GM20431 (cell line): ENCODE results near the gene DMRT2.

Experiments
- in situ Hi-C: fragments of 300-500 bp; cut with MseI, MboI; formaldehyde crosslinking; loops from one replicate; pipeline ENCODE4 v1.15.0; 2020; ENCODE audit warnings: low sequenced_read_pairs; ENCODE audit not compliant: unreplicated experiment

The DMRT2 gene

DNA sequence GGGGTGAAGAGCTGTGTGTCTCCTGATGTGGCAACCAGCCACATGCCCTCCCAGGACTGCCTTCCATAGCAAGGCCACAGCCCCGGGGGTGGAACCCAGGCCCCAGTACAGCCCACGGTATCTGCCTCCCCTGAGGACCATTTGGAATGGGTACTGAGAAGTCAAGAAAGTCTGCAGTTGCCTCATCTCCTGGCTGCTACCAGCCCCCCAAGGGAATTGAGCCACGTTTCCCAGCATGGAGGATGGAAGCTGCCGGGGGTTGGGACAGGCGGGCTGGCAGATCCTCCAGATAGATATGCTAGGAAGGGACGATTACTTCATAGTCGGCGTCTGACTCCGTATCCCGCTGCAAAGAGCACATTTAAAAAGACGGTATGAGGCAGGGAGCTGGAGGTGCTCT, 5.5 kb upstream of the DMRT2 start:
- in situ Hi-C loops = no loop called here

DNA sequence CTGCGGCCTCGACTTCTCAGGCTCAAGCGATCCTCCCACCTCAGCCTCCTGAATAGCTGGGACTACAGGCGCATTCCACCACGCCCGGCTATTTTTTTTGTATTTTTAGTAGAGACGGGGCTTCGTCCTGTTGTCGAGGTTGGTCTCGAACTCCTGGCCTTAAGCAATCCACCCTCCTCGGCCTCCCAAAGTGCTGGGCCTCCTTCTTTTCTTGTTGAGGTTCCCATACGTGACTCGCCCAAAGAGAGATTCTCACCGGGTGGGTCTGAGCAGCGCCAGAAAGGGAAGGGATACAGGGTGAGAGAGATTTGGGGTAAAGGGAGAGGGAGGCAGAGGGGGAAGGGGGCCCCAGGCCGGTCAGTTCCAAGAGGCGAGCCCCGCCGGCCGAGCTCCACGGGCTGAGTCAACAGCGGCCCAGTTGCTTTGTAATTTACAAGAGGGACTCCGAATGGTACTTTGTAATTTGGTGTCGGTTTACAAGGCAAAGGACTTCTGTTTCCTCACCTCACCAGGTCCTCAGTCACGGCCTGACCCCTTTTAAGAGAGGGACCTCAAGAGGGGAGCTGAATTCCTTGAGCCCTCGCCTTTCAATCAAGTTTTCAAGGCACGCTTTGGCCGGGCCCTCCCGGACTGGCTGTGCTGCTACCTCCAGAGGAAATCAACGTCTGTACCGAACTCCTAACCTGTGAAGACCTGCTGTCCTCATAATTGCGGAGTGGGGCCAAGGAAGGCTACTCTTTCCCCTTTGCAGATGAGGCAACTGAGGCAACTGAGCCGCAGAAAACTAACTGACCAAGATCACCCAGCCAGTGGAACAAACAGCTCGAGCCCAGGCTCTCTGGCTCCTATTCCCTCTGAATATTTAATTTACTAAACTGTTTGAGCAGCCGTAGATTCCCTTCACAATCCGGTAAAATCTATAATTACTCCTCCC, 3.3 kb upstream of the DMRT2 start:
- in situ Hi-C loops = no loop called here

DNA sequence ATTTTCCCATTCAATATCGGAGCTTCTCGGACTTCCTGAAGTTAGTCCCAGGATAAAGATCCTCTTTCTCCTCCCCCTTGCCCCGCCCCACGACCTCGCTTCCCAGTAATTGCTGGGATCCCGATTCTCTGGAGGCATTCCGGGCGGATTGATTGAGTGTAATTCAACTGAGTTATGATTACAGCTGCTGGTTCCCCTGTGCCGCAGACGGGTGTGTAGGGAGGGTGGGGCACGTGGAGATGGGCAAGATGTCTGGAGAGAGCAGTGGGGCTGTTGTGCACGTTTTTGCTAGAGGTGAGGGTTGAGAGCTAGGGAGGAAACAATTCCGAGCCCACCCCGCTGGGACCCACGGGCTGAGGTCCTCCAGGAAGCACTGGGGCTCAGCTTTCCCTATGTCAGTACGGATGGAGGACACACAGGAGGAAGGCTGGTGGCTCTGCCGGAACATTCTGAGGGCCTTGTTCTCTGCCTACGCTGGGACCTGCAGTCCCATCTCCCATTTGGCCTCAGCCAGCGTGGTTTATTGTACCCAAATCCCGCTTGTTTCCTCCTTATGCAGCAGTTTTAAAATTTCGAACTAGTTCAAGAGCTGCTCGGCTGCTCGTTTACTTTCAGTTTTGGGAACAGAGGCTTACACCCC, 2.4 kb upstream of the DMRT2 start:
- in situ Hi-C loops = no loop called here

DNA sequence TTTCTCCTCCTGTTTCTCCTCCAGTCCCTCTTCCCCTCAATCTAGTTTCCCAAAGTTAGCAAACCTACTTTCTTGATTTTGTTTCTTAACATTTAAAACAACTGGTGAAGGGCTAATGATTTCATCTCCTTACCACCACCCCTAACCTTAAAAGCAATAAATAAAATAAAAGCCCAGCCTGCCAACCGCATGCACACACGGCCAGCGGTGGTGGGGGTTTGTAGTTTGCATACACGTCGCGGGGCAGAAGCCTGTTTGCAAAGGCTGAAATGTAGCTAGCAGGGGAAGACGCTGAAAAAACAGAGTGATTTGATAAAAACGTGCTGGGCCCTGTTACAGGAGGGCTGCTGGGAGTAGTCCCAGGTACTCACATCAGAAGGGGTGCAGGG, 1.9 kb upstream of the DMRT2 start:
- in situ Hi-C loops = no loop called here

DNA sequence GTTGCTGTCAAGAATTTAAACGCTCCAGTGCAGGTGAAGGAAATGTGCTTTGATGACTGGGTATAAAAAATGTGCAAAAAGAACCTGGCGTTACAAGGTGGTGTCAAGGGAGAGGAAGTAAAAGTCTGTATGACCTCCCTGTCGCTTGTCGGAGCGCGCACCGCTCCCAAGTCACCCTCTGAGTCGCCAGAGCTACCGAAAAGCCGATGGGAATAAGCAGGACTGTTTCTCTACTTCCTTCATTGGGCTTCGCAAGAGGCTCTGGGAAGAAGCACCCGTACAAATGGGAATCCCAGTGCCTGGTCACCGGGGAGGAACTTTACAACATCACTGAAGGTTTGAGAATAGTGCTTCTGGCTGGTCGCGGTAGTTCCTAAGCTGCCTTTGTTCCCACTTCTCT, 1.3 kb upstream of the DMRT2 start:
- in situ Hi-C loops = no loop called here

DNA sequence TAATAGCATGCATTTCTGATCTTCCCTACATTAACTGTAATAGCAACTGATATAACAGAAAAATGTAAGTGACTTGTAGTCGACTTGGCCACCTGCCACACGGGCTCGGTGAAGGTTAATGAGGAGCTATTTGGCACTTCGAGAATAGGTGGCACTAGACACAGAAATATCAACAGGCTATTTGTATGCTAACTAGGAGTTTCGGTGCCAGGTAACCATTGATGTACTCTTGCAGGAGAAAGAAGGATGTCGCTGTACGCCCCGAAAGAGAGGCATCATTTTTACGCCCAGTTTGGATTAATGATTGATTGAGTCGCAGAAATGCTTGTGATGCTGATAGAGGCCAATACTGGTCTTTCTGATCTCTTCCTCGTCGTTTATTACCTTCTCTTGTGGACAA, 516 bp upstream of the DMRT2 start:
- in situ Hi-C loops = no loop called here

DNA sequence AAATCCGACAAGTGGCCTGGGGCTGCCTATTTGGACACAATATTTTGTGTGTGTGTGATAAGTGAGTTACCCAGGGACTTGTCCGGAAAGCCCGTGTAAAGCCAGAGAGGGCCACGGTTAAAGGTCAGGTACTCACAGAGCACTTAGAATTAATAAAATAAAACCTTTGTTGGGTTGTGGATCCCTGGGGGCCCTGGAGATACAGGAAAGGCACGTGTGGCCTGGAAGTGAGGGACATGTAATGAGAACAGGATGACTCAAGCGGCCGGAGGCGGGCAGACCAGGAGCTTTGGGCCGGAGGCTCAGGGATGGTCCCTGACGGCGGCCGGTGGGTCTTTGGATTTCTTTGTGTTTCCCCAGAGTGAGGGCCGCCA, 1.0 kb downstream of the DMRT2 start:
- in situ Hi-C loops = no loop called here

DNA sequence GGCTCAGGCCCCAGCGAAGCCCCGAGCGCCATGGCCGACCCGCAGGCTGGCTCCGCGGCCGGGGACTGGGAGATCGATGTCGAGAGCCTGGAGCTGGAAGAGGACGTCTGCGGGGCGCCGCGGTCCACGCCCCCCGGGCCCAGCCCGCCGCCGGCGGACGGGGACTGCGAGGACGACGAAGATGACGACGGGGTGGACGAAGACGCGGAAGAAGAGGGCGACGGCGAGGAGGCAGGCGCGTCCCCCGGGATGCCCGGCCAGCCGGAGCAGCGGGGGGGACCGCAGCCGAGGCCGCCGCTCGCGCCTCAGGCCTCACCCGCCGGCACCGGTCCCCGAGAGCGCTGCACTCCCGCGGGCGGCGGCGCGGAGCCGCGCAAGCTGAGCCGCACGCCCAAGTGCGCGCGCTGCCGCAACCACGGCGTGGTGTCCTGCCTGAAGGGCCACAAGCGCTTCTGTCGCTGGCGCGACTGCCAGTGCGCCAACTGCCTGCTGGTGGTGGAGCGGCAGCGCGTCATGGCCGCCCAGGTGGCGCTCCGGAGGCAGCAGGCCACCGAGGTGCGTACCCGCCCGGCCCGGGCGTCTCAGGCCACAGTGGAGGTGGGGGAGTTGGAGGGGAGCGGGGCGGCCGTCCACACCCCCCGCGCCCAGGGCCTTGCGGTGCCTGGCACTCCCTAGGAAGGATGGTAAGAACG, 1.6 kb downstream of the DMRT2 start:
- in situ Hi-C loops = no loop called here

DNA sequence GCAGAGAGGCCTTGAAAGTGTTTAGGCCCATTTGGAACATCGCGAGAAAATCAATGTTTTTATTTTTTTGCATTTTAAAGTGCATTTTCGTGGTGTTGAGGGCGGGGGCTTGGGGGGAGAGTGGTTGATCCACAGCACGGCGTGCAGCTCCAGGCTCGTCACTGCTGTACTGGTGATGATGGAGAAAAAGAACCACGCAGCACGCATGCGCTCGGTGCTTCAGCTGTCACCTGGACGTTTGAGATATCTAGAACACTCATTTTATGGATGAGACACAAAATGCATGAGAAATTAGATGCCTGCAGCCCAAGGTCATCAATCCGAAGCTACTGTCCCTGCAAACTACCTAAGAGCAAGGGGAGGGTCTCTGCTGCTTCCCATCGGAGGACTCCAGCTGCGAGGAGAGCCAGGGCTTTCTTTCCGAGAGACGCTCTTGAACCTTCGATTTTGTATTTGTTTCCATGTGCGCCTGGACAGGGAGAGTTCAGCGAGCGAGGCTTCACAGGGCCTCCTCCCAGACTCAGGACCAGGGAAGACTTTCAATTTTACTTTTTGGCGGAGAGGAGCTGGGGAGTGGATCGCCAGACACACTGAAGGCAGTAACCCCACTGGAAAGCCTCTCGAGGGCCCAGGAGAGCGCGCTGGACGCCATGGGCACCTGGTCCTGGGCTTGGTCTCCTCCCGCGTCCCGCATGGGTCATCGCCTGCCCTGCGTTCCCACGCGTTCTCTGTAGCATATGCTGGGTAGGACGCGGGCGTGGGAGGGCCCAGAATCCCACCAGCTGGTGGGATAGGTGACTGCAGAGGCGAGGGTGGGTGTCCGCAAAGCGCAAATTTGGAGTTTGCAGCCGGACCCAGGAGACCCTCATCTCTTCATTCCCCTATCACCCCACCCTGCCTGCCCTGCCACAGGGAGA, 2.5 kb downstream of the DMRT2 start:
- in situ Hi-C loops = no loop called here

DNA sequence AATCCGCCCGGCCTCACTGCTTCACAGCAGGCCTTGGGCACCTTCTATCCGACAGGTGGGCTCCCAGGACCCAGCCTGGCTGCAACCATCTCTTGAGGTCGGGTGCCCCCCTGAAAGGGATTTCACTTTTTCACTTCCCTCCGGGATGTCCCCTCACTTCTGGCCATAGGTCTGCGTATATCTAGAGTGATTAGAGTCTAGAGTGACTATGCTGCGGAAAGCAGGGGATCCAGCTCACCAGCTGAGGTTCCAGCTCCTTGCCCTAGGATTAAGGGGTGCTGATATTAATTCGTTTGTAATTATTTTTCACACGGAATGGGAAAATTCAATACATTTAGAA, 3.1 kb downstream of the DMRT2 start:
- in situ Hi-C loops = no loop called here

DNA sequence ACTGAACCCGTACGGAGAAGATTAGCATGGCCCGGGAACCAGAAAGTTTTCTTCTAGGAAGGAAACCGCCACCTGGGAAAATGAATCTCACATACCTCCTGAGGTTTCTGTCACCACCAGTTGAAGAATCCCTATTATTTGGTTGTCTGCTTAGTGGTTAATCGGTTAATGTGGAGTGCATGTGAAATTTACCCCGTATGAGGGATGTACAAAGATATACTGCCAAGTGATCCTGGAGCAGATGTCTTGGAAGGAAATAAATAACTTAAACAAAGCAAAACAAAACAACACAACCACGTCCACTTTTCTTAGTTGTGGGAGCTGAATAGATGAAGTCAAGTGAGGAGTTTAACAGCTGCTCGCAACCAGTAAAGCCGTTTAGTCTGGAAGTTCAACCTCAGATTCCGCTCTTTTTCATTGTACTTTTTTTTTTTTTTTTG, 3.8 kb downstream of the DMRT2 start:
- in situ Hi-C loops = no loop called here

DNA sequence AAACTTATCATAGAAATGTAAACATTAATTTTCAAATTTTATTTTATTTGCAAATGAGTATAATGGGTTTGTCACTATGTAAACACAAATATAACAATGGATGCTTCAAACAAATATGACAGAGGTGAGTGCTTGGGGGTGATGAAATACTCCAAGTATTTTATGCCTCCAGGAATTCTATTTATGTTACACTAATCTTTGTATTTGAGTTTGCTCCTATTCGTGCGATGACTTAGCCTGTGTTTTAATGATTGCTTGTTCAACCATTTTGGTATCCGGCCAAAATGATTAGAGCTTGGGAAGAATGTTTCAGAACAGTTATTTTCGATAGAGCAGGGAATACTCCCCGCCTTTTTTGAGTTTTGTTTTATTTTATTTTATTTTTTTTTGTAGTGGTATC, 5.0 kb downstream of the DMRT2 start:
- in situ Hi-C loops = no loop called here

DNA sequence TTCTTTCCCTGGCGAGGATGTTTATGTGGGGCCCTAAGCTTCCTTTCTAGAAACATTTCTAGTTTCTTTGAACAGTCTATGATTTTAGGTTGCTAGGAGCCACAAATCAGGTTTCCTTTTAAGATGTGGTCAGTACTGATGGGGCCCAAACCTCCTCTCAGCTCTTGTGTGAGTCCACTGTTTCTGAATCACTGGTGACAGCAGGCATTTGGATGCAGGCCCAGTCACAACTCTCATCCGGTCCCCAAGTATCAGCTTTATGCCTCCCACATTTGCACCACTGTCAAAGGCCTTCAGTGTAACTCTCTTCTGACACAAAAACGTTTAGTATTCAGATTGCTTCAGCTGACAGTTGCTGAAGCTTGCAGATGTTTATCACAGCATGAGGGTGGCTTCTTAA, 7.8 kb downstream of the DMRT2 start:
- in situ Hi-C loops = no loop called here

DNA sequence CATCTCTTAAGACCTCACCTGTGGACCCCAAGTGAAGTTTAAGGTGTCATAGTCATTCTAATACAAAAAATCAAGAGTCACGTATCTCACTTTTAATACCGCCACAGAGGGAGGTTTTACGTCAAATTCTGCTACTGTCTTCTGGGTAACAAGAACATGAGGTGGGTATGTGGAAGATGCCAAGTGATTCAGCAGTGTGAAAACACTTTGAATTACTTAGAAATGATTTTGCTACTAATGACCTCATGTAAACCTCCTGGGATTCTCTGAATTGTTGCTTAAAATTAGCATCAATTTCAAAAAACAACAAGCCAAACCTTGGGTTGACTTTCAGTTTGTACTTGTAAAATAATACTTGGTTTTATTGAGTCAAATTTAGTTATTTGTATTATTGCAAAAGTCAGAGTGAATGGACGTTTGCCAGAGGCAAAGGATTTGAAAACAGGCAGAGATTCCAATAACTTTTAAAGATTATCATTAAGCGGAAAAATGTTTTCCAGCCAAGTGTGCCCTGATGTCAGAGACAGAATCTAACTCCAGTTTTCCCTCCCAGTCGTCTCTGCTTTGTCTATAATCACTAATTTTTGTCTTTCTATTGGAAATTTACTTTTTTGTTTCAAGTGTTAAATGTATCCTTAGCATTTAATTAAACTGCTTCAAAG, 8.8 kb downstream of the DMRT2 start:
- in situ Hi-C loops = no loop called here

DNA sequence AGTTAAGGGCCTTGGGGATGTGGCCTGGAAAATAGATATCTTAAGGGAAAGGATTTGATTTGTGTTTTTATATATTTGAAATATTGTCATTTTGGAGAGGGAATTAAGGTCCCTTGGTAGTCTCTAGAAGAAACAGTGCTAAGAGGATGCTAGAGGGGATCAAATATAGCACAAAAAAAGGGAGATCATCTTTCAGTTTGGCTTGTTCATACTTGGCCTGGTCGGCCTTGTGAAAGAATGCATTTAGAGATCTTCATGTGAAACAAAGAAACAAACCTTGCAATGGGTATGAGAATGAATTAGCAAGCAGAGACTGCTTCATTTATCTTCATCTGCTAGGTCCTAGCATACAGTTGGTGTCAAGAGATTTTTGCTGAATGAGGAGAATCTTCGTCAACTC, 15.0 kb downstream of the DMRT2 start:
- in situ Hi-C loops = no loop called here

DNA sequence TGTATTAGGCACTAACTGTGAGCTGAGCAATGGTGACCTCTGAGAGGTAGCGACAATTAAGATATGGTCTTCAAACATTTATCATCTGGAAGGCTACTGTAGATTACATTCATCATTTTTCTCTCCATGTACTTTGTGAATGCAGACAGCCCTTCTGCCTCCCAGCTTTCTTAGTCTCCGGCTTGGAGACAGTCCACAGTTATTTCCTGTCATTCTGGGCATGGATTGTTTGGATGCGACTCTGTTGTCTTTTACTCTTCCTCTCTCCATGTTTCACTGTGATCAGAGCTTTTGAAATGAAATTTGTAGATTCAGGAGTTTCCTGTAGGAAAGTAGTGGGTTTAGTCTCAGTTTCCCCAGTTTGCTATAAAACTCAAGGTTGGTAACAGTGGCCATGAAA, 20.5 kb downstream of the DMRT2 start:
- in situ Hi-C loops = no loop called here

DNA sequence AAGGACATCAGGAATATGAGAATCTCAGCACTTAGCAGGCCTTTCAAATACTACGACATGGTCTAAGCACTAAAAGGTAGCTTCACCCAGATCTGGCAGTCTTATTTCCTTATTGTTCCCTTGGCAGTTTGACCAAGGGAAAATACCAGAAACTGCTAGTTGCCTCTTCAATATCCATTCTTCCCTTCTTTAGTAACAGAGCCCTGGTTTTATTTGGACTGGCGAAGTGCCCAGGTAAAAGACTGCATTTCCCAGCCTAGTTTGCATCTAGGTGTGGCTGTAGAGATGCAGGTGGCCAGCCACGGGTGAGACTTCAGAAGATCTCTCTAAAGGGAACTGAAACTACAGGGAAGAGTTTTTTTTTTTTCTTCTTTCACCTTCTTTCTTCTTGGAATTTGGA, 21.6 kb downstream of the DMRT2 start:
- in situ Hi-C loops = no loop called here

DNA sequence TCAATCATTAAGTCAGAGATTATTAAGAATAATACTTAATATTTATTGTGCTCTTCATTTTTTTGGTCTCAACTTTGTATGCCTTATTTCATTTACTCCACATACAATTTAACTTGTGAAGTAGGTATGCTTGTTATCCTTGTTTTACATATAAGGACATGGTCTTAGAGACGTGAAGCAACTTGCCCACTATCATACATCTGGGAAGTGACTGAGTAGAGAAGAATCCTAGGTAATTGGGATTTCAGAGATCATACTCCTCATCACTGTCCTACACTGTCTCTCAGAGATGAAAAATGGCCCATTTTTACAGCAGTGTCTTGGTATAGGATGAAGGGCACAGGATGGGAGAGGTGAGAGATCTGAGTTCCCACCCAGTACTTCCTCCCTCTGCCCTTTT, 23.3 kb downstream of the DMRT2 start:
- in situ Hi-C loops = no loop called here

DNA sequence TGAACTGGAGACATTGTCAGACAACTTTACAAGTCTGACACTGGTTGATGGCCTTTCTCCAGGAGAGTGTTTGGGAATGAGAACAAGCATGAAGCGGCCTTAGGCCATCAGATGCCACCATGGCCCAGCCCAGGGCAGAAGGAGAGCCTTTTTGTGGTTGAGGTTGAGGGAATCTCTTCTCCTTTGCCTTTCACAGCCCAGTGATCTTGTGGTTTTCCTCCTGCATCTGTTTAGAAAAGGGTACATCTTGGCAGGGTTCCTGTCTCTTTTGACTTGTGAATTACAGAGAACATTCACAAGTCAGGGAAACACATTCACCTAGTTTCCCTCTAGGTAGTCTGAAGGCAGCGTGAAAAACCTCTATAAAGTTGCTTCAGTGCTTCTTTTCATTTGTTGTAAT, 27.5 kb downstream of the DMRT2 start:
- in situ Hi-C loops = no loop called here
